Inferior parietal cortex (tissue), 1 donor: ENCODE results near the gene NPB.

Experiments used
- DNase-seq: peaks from one replicate; pipeline ENCODE4 v3.0.0-alpha.2; 2016; ENCODE audit errors: extremely low spot score

NPB gene

DNA sequence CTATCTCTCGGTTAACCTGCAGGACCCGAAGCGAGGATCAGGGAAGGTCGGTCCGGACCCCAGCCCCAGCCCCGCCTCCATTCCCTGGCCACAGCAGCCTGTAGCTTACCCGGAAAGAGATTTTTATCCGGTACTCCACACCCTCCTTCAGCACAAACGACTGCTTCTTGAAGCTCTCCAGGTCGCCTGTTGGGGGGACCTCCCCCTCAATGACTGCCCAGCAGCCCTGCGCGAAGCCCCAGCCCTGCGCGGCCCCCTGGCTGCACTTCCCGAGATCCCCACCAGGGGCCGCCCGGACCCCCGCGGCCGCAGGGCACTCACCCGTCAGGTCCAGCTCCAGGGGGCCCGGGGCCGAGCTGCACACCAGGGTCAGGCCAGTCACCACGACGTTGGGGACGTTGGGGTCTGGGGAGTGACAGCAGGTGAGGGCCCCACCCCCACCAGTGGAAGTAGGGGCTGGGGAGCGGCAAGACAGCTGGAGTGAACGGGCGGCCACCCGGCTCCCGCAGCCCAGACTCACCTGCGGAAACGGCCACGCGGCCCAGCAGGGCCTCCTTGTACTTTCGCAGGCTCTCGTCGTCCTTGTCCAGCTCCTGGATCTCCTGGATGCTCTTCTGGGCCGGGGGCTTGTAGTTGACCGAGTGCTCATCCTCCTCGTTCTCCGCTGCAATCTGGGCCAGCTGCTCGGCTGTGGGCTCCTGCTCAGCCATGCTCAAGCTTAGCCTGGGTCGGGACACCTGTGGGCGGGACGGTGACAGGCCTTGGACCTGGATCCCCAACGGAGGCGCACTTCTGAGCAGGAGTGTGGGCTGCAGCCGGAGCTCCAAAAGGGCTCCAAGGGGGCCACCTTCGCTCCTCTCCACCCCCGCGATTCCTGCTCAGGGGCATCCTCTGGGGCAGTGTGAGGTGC lies 32.6 kb upstream of the NPB start:
- no peak for DNase-seq

DNA sequence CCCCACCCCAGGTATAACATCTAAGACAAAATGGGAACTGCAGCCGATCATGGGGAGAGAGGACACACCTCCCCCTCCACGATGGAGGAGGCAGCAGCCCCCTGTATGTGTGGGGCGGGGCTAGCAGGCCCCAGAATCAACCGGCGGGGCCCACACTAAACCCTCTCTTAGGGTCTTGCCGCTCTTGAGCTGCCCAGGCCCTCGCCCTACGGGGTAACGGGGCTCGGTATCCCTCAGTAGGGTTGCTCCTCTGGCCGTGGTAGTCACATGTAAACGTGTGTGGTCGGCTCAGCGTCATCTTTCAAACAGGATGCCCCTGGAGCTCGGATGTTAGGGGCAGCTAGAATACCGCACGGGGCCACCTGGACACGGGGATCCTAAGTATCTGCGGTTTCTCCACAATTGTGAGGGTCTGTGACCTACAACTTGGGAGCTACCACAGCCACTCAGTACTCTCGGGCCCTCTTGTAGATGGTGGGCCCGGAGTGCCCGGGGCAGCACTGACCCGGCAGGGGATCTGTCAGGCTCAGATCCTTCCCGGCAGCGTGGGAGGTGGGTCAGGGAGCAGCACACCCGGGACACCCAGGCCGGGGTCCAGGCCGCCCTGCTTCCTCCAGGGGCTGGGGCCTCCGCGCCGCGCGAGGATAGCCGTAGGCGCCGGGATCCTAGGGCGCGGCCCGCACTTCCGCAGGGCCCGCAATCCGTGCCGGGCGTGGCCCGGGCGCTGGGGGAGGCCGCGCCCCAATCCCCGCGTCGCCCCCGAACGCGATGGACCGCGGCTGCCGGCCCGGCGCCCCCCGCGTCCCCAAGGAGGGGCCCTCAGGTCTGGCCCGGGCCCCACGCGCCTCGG lies 31.7 kb upstream of the NPB start:
- DNase-seq = no peak

DNA sequence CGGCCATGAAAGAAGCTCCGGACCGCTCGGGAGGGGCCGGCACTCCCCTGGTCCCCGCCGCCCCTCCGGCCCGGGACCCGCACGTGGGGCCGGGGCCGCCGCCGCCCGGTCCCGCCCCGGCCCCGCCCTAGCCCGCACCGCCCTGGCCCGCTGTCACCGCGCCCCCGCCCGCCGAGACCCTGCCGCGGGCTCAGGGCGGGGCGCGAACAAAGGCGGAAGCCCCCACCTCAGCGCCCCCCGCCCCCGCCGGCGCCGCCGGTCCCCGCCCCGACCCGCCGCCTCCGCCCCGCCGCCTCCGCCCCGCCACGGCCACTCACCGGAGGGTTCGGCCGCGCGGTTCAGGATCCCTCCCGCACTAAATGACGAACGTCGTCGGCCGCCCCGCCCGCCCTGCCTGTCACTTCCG lies 31.1 kb upstream of the NPB start, which contains the start of gene ARHGDIA:
Gene ARHGDIA, minus strand, starts transcription at position 357 of the 406 bp plus-strand sequence. CDS start 1,407 bp downstream, outside the sequence.
- no peak for DNase-seq

DNA sequence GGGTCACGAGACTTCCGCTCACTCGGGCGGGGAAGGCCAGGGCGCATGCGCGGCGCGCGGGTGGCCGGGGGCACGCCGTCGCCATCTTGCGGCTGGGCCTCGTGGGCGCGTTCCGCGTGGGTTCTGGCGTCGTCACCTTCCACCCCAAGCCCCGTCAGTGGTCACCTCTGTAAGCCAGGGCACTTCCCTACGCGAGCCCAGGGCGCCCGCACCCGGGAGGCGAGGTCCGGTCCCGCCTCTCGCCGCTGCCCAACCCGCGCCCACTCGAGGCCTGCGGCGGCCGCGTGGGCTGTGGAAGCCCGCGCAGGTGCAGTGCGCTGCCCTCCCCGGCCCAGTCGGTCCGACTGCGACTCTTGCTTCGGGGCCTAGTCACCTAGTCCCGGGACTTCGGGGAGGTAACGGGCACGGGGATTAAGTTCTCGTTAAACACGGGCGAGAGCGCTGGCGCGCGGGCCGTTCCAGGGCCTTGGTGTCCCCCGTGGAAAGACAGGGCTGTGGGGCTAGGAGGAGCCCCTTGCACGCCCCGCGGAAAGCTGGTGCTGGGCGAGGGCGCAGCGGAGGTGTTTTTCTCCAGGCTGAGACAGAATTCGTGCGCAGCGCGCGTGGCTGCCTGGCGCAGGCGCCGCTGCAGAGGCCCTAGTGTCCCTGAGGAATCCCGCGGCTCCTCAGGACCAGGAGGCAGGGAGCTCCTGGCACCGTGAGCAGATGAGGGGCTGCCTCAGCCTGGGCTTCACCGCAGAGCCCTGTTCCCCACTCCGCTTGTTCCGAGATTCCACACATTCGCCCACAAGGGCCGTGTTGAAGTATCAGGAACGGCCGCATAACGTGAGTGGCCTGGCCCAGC lies 30.4 kb upstream of the NPB start:
- DNase-seq = peak; percentile 90

DNA sequence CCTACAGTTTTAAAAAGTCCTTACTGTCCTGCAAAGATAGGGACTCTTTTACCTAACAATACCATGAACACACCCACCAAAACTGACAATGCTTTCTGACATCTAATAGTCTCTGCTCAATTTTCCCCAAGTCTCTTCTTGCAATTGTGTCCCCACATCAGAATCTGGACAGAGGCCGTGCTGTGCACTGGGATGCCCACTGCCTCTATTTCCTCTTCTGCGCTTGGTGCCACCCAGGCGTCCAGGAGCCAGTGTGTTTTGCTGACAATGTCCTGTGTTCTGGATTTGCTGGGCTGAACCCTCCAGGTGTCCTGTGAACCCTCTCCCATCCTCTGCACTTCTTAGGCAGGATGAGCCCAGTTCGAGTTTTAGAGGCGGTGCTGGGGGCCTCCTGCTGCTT lies 24.5 kb upstream of the NPB start:
- DNase-seq = no peak

DNA sequence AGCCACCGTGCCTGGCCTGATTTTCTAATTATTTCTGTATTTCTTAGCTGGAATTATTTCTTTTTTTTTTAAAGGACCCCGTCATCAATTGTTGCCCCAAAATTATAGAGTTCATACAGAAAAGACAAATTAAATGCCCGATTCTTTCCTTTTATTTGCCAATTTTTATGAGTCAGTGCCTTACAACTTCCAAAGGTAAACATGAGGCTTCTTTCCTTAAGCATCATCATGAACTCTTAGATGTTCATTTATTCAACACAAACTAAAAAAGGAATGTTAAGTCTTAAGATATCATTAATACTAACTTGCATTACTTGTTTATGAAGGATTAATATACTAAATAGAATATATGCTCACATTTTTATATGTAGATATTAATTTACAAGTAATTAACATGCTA lies 23.7 kb upstream of the NPB start:
- no peak for DNase-seq

DNA sequence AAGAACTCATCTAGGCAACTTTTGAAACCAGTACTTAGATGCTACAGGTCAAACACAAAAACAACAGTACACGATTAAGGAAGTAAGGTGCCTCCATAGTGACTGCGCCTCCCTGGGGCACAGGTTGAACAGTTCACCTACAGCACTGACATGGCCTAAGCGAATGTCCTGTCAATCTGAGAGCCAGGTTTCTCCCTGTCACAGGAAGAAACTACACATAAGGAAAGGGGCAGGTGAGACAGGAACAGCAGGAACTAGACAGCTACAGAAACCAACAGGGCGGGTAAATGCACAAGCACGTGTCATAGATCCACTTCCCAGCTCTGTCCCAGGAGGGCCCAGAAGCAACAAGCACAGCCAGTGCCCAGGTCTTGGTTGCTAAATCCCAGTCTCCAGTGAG lies 22.9 kb upstream of the NPB start:
- DNase-seq = no peak

DNA sequence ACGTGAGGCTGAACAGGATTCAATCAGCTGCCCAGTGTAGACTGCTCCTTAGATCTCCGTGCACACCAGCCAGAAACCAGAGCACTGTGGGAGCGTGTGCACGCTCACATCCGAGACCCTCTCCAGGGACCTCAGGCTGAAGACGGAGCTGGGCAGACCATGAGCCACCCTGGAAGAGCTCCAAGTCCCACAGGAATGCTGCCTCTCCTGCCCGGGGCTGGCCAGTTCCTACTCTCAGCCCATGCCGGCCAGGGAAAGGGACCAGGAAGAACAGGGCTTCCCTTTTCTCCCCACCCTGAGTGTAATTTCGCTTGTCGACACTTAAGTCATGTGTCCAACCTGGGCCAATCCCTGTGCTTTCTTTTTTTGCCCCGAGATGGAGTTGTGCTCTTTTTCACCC lies 17.5 kb upstream of the NPB start:
- no peak for DNase-seq

DNA sequence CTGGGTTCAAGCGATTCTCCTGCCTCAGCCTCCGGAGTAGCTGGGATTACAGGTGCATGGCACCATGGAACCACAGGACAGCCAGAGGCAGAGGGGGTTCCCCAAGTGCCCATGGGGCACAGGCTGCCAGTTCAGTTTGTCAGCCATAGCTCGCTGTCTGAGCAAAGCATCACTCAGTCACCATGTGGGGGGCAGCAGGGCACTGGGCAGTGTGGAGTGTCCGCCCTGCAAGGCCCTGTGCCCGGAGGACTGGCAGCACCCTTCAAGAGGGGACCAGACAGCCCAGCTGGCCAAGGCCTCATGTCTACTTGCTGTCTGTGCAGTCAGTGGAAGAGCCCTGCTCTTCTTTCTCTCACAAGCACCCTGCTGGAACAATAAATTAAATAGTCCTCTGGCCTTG lies 17.1 kb upstream of the NPB start:
- no peak for DNase-seq

DNA sequence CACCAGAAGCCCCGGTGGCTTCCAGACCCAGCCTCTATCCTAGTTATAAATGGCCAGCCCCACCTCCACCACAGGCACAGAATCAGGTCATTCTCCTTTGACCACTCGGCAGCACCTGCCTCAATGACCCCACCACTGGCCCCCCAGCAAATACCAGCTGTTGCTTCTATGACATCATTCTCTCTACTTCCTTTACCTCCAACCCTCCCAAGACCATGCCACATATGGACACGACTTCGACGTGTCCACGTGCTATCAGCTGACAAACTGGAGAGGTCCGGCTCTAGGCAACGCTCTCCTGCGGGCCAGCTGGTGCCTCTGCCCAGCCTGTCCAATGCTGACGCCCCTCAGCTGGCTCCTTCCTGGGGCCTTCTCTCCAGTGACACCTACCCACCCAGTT lies 16.6 kb upstream of the NPB start:
- DNase-seq = no peak

DNA sequence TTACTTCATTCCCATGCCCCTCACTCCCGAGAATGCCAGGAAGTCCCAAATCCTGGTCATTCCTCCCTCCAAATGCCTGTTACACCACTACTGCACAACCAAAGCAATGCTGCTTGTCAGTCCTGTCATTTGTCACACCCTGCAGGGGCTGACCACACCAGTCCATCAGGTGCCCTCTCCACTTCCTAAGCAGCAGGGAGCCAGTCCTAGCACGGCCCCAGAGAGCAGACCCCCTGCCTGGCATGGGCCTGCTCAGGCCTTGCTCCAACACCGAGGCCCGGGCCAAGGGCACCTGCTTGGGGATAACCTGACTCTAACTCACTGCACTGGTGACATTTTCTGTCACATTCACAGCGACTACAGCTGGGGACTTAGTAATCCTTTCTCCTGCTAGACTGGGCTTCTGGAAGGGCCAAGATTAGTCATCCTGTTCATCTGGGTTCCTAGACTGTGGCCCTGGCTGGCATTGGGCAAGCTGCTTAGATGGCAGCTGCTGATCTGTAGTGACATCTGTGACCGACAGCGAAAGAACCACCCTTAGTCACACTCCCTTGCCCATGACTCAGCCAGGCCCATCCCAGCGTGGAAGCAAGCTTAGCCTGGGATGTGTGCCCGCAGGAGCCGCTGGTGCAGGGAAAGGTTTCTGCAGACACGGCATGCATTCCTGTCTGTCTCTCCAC lies 16.0 kb upstream of the NPB start:
- no peak for DNase-seq

DNA sequence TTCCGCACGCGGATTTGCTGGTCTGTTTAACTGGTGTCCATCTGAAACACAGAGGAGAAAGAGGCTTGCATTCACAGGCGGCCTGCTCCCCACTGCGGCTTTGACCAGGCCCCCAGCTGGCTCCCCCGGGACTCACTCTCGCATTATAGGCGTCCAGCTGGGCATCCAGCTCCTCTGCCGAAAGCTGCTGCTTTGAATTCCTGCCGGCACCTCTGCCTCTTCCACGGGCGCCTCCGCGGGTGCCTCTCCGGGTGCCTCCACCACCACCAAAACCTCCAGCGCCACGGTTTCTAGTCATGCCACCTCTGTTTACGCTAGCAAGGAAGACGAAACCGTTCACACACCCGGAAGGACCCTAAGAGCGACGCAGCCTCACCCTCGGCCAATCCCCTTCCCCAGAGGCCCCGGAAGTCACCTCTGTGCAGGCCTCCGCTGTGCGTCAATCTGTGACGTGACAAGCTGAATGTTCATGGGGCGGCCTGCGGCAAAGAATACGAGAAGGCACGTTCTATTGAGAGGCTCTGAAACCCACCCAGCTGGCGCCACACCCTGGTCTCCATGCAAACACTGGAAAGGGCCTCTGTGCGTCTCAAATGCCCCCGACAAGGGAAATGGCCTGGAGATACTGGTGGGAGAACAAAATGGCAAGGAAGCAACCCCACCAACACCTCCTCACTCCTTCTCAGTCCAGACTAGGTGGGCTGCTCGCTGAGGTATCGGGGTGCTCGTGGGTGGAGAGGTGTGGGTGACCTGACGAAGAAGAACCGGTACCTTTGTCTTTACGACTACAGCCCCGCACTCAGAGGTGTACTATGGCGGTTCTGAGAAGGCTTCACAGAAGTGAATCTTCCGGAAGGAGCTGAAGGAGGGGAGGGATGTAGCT lies 13.7 kb upstream of the NPB start:
- DNase-seq = no peak

DNA sequence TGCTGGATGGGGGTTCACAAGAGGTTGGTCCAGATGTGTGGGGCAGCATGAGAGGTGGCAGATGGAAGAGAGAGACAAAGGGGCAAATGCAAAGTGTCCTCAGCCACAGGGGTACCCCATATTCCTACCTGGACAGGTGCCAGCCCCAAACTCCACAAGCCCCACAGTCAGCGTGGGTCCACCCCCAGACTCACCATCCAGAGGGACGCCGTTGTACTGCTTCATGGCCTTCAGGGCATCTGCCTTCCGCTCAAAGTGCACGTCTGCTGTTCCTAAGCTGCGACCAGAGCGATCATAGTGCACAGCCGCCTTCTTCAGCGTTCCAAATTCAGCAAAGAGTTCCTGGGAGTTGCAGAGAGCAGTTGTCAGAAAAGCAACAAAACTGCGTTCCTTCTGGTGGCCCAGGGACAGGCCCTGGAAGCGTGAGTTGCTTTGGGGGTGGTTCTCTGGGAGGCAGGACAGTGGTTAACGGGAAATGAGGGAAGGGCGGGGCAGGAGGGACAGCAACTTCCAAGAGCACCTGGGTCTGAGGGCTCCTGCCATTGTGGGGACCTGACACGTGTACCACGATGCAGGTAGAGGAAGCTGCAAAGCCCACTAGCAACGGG lies 12.9 kb upstream of the NPB start:
- DNase-seq = no peak

DNA sequence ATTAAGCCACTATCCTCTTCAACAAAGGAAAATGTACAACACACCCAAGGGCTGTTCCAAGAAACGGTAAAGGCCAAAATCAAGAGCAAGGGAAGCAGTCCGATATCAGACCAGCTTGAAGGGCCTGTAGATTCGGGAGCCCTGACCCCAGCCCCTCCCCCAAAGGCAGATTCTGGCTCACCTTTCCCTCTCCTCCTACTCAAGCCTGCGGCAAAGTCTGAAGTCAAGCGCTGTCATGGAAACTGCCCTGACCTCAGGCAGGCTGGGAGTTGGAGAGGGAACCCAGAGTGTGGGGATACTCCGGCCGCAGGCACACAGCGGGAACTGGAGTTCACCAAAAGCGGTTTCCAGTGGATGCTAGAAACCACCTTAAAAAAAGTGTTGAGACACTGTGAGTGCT lies 12.4 kb upstream of the NPB start:
- DNase-seq = no peak

DNA sequence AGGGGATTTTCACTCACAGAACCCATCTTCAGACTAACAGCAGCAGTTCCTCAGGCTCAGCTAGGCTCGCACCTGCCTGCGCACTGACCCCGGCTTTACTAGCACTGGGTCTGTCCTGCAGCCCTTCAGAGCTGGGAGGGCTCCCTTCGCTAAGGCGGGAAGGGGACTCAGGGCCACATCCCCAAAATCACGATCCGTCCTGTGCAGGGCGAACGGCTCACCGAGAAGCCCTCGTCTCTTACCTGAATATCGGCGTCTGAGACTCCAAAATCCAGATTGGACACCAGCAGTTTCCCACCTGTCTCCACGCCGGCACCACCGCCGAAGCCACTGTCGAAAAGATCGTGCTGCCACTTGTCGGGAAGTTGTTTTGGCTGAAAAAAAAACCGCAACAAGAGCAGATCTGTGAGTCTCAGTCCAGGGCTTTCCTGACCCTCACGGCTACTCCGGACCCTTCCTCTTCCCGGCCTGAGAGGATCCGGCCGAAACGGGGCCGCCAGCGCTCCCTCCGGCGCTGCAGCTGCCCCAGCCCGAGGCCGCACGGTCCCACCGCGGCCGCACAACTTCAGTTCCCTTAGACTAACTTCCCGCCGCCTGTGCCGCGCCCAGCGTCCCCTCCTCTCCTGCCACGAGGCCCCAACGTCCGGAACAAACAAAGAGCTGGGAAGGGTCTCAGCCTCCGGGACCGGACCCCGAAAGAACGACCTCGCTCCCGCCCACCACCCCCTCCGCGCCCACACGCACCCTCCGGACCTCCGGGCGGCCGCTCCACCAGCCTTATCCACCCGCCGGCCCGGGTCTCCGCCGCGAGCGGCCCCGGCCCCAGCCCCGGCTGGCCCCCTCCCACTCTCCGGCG lies 11.4 kb upstream of the NPB start:
- DNase-seq = no peak

DNA sequence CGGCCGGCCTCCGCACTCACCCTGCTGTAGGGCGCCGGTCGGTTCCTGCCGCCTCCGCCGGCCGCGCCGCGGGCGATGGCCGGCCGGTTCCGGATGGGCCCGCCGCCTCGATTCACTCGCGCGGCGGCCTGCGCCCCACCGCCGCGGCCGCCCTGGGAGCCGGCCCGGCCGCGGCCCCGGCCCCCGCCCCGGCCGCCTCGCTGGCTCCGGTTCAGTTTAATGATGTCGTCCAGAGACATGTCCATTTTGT lies 10.8 kb upstream of the NPB start:
- DNase-seq = no peak

DNA sequence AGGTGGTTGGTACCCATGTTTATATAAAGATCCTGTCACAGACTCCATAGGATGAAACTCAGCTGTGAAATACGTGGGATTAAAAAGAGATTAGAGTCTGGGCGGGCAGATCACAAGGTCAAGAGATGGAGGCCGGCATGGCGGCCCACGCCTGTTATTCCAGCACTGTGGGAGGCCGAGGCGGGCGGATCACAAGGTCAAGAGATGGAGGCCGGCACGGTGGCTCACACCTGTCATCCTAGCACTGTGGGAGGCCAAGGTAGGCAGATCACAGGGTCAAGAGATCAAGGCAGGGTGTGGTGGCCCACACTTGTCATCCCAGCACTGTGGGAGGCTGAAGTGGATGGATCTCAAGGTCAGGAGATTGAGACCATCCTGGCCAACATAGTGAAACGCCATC lies 6.6 kb upstream of the NPB start:
- DNase-seq = no peak

DNA sequence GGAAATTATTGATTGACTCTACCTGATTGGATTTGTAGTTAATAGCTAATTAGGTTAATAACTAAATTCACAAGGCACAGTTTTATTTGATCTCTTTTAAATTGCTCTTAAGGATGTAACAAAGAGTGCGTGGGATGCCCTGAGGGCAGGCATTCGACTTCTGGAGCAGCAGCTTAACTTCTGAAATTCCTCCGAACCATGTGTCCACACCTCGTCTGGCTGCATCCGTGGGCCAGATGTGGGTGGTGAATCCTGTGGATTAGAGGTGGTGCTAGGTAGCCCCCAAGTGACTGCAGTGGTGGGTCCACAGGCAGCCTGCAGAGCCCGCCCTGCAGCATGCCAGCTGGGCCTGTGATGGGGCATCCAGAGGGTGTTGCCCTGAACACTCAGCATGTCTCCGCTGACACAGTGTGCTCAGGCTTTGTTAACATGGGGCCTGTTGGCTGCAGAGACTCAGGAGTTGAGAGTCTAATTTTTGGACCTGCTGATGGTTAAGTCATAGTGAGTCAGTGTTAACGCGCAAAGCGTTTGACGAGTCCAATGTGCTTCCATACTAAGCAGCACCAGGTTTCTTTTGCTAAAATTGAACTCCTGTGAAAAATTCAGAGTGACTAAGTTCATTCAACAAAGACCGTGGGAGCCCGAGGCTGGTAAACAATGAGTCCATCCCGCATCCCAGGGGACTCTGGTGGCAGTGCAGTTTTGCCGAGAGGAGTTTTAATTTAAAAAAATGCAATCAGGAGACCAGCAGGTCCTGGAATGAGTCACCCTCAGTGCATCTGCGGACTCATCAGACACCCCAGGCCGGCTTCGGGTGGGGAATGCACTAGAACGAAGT lies 3.8 kb upstream of the NPB start:
- peak; percentile 54 for DNase-seq
